Activated naive CD4-positive, alpha-beta T cell treated with Interleukin-2 at 50 U/mL for 16 hours (primary cell): ENCODE results near the gene ORAI3.

Experiments used
- DNase-seq: peaks from one replicate; pipeline ENCODE4 v3.0.0-alpha.2; 2020

The ORAI3 gene

GRCh38 chr16:30974348-30974747 is 25.5 kb downstream of the ORAI3 start:
- DNase-seq = no peak

- no peak for DNase-seq
Measured at GRCh38 chr16:30976486-30976885, 27.6 kb downstream of the ORAI3 start.

DNA sequence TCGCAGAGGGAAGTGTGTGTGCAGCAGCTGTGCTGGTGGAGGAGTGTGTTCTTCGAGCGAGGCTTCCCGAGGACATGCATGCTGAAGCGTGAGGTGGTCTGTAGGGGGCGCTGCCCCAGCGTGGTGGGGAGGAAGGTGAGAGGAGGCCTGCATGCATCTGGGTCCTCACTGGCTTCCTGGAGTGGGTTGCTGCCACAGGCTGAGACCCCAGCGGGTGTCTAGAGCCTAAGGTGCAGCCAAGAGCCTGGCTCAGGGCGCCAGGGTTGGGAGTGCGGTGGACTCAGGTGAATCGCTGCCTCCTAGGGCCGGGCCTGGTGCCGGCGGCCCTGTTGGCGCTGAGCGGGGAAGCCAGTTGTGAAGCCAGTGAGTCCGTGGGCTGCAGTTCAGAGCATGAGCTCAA is 28.6 kb downstream of the ORAI3 start:
- DNase-seq = no peak

DNA sequence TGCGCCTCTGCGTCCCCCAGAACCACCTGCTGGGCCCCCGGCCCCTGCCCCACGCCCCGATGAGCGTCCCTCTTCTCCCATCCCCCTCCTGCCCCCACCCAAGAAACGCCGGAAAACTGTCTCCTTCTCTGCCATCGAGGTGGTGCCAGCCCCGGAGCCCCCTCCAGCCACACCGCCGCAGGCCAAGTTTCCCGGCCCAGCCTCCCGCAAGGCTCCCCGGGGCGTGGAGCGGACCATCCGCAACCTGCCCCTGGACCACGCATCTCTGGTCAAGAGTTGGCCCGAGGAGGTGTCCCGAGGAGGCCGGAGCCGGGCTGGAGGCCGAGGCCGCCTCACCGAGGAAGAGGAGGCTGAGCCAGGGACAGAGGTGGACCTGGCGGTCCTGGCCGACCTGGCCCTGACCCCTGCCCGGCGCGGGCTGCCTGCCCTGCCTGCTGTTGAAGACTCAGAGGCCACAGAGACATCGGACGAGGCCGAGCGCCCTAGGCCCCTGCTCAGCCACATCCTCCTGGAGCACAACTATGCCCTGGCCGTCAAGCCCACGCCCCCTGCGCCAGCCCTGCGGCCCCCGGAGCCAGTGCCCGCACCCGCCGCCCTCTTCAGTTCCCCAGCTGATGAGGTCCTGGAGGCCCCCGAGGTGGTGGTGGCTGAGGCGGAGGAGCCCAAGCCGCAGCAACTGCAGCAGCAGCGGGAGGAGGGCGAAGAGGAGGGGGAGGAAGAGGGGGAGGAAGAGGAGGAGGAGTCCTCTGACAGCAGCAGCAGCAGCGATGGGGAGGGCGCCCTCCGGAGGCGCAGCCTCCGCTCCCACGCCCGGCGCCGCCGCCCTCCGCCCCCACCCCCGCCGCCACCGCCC is 30.5 kb downstream of the ORAI3 start:
- DNase-seq = no peak

DNA sequence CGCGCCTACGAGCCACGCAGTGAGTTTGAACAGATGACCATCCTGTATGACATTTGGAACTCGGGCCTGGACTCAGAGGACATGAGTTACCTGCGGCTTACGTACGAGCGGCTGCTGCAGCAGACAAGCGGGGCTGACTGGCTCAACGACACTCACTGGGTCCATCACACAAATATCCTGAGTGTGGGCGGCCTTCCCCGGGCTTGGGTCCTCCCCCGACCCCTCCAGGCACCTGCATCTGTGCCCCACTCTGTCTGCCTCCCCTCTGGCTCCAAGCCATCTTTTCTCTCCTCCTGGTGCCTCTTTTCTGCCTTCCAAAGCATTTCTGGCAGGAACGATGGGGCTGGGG is 31.1 kb downstream of the ORAI3 start:
- DNase-seq = no peak

DNA sequence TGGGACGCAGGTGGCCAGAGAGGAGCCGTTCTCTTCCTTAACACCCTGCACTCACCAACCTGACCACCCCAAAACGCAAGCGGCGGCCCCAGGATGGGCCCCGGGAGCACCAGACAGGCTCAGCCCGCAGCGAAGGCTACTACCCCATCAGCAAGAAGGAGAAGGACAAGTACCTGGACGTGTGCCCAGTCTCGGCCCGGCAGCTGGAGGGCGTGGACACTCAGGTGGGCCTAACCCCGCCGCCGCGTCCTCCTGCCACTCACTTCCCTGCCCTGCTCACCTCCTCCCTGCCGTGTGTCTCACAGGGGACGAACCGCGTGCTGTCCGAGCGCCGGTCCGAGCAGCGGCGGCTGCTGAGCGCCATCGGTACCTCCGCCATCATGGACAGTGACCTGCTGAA is 31.6 kb downstream of the ORAI3 start:
- no peak for DNase-seq

DNA sequence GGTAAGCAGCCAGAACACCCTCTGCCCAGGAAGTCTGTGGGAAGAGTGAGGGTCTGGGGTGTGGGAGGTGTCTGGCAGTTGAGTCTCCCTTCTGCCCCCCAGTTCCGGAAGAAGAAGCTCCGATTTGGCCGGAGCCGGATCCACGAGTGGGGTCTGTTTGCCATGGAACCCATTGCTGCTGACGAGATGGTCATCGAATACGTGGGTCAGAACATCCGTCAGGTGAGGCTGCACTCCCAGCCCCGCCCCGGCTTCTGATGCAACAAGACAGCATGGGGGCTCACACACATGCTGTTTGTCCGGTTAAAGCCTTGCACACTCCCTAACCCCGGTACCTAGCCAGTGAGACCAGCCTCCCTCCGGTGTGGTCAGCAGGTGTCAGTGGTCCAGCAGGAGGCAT is 32.1 kb downstream of the ORAI3 start:
- no peak for DNase-seq

DNA sequence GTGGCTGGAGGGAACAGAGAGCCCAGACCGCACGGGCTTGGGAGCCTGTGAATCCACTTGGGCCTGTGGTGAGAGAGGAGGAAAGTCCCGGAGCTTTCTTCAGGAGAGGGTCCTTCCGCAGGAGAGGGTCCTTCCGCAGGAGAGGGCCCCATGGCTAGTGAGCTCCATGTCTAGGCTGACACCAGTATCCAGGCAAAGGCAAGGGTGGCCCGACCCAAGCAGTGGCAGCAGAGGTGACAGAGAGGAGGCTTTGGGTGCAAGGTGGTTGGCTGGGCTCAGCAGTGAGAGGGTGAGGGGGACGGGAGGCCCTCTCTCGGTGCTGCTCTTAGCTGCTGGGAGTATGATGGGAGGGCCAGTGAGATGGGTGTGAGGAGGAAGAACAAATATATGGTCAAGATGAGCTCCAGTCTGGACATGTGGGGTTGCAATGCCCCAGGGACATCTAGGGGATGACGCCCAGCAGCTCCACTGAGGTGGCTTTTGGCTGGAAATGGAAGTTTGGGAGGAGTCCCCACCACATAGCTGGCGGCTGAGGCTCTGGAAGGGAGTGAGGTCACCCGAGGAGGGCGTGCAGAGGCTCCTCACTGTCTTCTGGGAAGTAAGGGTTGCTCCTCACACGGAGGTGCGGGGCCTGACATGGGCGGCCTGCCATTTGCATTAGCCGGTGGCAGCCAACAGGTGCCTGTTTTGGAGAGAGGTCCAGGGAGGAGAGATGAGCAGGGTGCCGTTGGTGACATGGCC is 33.9 kb downstream of the ORAI3 start:
- no peak for DNase-seq

- no peak for DNase-seq
Measured at GRCh38 chr16:30983289-30983889, 34.5 kb downstream of the ORAI3 start.

- DNase-seq = no peak
Measured at GRCh38 chr16:30983898-30984610, 35.2 kb downstream of the ORAI3 start.

- peak; percentile 81 for DNase-seq
Measured at GRCh38 chr16:30984669-30985400, 36.0 kb downstream of the ORAI3 start, which contains the start of gene HSD3B7. Gene HSD3B7 (plus strand): TSS chr16:30985207. CDS start chr16:30985659, 452 bp downstream.

- no peak for DNase-seq
Measured at GRCh38 chr16:30985401-30986128, 36.7 kb downstream of the ORAI3 start.

GRCh38 chr16:30986129-30986991 is 37.5 kb downstream of the ORAI3 start:
- DNase-seq = no peak

DNA sequence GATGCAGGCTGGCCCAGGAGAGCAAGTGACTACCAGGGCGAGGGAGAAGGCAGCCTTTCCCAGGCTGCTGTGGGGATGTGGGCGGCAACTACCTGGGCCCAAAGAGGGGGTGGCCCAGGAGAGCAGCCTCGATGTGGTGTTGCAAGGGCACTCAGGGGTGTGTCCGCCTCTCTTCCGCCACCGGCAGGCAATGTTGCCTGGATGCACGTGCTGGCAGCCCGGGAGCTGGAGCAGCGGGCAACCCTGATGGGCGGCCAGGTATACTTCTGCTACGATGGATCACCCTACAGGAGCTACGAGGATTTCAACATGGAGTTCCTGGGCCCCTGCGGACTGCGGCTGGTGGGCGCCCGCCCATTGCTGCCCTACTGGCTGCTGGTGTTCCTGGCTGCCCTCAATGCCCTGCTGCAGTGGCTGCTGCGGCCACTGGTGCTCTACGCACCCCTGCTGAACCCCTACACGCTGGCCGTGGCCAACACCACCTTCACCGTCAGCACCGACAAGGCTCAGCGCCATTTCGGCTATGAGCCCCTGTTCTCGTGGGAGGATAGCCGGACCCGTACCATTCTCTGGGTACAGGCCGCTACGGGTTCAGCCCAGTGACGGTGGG is 38.8 kb downstream of the ORAI3 start:
- no peak for DNase-seq

DNA sequence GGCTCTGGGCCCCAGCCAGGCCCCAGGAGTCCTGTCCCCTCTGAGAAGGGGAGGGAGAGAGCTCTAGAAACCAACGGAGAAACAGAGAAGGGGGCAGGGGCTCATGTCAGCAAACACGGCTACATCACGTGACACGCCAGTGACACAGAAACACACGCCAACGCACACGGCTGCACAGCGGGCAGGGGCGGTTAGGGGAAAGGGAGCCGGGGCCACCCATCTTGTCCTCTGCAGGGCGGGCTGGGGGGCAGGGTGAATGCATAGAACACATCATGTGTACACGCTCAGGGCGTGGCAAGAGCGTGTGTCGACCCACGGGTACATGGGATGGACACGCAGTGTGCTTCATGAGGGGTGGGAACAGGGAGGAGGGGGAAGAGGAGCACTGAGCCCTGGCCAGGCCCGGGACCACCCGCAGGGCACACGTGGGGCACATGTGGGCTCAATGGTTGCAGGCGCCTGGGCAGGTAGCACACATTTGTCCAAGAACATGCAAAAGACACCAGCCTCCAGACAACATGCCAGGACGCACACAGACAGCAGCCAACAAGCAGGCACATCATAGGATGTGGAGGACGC is 40.7 kb downstream of the ORAI3 start:
- no peak for DNase-seq

DNA sequence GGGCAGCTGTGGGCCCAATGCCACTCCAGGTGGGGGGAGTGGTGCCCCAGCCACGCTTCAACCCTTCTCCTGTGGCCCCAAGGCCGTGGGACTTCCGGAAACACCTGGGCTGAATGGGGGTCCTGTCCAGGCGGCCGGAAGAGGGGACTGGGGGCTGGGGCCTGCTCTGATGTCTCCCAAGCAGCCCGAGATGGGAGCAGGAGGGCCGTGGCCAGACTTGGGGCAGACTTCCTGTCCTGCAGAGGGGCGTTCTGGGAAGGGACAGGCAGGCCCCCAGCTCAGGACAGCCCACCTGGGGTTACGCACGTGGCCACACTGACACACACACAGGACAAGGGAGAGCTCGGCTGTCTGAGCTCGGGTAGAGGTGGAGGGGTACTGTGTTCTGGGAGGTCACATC is 41.2 kb downstream of the ORAI3 start:
- DNase-seq = no peak

DNA sequence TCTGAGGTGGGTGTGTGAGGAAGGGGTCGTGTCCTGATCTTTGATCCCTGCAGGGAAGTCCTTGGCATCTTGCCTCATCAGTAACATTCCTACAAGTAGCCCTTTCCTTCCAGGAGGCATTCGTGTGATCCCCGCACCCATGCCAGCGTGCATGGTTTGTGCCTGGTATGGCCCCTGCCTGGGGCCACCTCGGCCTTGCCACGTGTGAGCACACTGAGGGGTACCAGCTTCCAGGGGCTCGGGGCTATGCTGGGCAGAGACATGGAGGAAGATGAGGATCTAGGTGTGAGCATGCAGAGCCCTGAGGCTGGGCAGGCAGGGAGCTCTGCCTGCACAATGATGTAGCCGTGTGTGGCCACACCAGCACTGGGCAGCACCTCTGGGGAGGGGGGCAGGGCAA is 42.2 kb downstream of the ORAI3 start:
- DNase-seq = no peak

DNA sequence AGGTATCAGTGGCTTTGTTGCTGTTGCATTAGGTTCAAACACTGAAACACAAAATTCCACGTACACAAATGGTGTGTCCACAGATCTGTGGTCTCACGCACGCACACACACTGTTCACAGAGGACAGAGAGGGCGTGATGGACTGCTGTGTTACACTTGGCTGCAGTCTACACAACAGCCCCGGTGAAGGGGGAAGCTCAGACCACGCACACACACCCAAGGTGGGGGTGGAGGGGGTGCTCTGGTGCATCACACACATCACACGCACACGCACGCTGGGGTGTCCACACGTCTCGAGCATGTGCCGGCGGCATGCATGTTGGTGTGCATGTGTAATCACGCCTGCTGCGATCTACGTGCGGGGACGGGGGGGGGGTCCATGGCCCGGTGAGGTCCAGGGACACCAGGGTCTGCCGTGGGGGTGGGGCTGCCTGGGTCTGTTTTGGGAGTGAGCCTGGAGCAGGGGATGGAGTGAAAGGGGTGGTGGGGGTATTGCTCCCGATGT is 43.5 kb downstream of the ORAI3 start:
- DNase-seq = no peak

DNA sequence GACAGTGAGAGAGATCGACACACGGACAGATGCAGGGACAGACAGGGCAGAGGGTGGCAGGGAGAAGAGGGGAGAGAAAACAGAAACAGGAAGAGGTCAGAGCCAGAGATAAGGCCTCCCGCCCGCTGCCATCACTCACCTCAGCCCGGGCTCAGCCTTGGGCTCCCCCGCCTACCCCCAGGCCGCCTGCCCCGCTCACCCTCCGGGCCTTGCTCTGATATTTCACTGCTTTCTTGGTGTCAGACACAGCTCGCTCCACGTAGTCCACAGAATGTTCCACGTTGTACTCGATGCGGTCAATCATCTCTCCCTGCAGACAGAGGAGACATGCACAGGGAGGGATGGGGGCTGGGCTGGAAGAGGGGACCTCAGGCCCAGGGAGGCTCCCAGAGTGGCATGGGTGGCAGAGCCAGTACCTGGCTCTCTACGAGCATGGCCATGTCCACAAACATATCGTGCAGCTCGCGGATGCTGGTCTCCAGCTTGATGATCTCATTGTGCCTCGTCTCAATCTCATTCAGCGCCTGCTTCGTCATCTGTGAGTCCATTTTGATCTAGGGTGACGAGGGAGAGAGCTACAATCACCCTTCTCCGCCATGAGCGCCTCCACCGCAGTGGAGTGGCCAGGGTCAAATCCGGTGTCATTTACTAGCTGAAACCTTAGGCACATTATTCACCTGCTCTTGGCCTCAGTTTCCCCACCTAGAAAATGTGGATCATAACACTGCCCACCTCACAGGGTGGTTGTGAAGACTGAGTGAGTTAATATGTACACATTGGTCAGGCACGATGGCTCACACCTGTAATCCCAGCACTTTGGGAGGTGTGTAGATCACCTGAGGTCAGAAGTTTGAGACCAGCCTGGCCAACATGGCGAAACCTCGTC is 44.3 kb downstream of the ORAI3 start:
- DNase-seq = no peak
